HFF-Myc (cell line): ENCODE measurements around the gene MACF1.
"Not testable (repeated sequence)": the region's sequence is repeated elsewhere in the genome, so short reads cannot be mapped to it uniquely, and the experiment has no call there.

Source experiments
- DNase-seq: peaks from one replicate; pipeline ENCODE4 v3.0.0-alpha.2; 2011; ENCODE audit warnings: low read depth; ENCODE audit errors: extremely low read depth
- H3K4me3 ChIP-seq: replicated peaks from 2 replicates; pipeline ENCODE4 v1.5.1; 2011; ENCODE audit warnings: low read depth, mild to moderate bottlenecking, control low read depth, low read length
- TF ChIP-seq, protein P1 (sequence below): IDR thresholded peaks from 2 replicates; pipeline ENCODE4 v1.5.1; 2012; ENCODE audit warnings: mild to moderate bottlenecking, low read depth, low read length, control low read depth; ENCODE audit errors: missing control alignments

Gene MACF1

DNA sequence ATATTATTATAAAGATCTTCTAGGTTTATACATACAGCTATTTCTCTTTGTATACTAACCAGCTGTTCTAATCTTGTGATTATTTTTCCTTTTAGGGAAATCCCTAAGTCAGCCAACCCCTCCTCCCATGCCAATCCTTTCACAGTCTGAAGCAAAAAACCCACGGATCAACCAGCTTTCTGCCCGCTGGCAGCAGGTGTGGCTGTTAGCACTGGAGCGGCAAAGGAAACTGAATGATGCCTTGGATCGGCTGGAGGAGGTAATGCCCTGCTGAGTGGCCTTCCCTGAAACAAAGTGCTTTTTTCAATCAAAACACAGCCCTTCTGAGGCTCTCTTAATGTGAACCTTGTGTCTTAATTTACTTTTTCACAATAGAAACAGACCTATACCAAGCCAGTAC, 254.5 kb downstream of the MACF1 start:
- no peak overlapping the region for H3K4me3 ChIP-seq
- no peak for DNase-seq
- TF ChIP-seq, protein P1, sequence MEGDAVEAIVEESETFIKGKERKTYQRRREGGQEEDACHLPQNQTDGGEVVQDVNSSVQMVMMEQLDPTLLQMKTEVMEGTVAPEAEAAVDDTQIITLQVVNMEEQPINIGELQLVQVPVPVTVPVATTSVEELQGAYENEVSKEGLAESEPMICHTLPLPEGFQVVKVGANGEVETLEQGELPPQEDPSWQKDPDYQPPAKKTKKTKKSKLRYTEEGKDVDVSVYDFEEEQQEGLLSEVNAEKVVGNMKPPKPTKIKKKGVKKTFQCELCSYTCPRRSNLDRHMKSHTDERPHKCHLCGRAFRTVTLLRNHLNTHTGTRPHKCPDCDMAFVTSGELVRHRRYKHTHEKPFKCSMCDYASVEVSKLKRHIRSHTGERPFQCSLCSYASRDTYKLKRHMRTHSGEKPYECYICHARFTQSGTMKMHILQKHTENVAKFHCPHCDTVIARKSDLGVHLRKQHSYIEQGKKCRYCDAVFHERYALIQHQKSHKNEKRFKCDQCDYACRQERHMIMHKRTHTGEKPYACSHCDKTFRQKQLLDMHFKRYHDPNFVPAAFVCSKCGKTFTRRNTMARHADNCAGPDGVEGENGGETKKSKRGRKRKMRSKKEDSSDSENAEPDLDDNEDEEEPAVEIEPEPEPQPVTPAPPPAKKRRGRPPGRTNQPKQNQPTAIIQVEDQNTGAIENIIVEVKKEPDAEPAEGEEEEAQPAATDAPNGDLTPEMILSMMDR = no peak

DNA sequence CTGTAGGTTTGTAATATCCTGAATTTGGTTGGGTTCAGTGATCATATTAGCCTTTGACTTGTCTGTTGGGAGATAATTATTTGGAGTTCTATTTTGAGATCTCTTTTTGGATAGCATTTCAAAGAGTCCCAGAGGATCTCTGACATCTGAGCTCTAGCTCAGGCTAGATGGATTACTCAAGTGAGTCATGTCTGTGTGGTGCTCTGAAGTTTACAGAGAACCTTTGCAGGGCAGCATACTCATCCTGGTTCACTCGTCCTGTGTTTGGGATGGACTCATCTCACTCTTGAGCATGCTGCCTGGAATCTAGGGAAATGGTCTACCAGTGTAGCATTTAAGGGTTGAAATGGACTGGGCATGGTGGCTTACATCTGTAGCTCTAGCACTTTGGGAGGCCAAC, 257.6 kb downstream of the MACF1 start:
- no peak overlapping the region for H3K4me3 ChIP-seq
- DNase-seq = no peak
- TF ChIP-seq, protein P1 = no peak

DNA sequence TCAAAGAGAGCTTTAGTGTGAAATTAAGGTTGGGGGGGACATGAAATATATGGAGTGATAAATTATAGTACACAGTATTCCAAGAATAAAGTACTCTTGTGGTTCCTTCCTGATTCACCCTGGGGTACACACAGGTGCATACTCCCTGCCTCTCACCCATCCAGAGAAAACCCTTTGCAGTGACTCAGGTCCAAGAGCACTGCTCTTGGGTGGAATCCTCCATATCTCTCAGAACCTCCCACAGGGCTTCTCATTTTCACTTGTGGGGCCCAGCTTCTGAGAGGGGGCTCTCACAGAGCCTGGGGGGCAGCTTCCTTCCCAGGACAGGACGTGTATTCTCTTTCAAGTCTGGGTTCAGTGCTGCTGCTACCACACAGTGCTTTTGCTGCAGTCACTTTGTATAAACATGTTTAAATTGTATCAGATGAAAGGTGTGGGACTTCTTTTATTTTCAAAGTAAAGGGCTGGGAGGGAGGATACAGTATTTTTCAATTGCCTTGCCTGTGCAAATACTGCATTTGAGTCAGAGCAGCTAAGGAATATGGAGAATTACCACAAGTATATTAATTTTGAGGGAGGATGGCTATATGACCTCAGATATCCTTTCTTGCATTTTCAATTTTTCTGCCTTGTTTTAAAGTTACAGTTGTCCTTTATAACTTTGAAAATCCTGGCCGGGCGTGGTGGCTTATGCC, 262.1 kb downstream of the MACF1 start:
- DNase-seq = no peak
- H3K4me3 ChIP-seq = no peak overlapping the region
- TF ChIP-seq, protein P1 = no peak

DNA sequence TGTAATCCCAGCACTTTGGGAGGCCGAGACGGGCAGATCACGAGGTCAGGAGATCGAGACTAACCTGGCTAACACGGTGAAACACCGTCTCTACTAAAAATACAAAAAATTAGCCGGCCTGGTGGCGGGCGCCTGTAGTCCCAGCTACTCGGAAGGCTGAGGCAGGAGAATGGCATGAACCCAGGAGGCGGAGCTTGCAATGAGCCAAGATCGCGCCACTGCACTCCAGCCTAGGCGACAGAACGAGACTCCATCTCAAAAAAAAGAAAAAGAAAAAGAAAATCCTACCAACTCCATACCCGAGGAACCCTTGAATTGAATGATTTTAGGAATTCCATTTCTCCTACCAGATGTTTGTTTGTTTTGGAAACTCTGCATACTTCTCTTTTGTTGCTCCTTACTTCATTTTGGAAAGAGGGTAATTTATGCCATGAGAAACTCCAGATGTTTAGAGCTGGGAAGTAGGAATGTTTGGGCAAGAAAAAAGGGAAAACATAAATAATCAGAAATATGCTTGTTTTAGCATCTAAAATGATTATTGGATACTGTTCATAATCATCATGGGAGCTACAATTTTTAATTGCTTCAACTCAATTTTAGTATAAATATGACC, 262.7 kb downstream of the MACF1 start:
- H3K4me3 ChIP-seq = not testable (repeated sequence)

DNA sequence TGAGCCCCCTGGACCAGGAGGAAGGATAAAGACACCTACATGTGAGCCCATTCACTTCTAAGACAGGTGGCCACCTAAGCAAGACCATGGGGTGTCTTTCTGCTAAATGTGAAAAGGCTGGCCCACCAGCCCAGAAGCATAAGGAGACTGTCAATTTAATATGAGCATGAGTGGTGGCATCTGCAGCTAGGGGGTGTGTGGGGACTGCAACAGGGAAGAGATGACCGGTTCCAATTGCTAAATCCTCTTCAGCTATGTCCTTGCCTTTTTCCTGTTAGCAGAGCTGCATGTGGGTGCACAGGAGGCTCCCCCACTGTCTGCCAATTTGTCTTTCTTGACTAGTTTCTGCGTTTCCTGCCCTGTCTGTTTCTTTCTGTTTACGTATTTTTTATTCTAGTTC, 264.7 kb downstream of the MACF1 start:
- H3K4me3 ChIP-seq = no peak overlapping the region
- DNase-seq = no peak
- TF ChIP-seq, protein P1 = no peak

More for the DNA sequence above, 262.7 kb downstream of the MACF1 start:
- DNase-seq = not testable (repeated sequence)

DNA sequence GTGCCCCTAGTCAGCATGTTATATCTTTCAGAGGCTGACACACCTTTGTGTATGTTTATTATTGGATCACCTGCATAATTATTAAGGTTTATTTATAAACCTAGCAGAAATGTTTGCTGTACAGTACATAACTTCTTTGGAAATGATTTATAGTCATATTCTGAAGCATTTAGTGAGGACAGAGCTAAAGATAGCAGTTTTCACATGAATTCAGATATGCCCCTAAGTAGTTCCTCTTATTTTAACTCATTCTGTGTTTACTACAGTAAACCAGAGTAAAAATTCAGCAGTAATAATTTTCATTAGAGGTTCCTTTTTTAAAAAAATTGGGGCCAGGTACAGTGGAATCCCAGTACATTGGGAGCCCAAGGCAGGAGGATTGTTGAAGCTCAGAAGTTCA, 265.5 kb downstream of the MACF1 start:
- no peak overlapping the region for H3K4me3 ChIP-seq
- DNase-seq = no peak
- TF ChIP-seq, protein P1 = no peak

DNA sequence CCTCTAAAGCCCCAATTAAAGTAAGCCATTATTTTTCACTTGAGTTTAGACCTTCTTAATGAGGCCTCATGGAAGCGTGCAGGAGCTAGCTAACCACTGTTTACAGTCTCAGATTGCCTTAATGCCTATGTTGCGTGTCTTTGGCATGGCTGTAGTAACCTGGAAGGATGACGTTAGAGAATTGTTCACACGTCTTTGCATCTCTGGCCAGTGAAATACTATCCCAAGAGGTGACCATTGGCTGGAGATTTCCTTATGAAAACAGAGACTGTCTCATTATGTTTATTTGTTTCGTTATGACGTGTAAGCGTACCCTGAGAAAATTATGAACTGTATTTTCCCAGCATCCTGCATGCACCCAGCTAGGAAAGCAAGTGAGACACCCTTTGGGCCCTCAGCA, 268.3 kb downstream of the MACF1 start:
- H3K4me3 ChIP-seq = no peak overlapping the region
- TF ChIP-seq, protein P1 = no peak
- no peak for DNase-seq
